Effector memory CD4-positive, alpha-beta T cell (primary cell): ENCODE data around the gene NEU2.
"Not testable (repeated sequence)": the region's sequence is repeated elsewhere in the genome, so short reads cannot be mapped to it uniquely, and the experiment has no call there.

Experiments
- DNase-seq, 3 donors: peaks; one replicate each; pipeline ENCODE4 v3.0.0-alpha.2; 2020
- H3K27ac ChIP-seq: 2 replicates; pipeline ENCODE4 v1.7.0; 2013; ENCODE audit warnings: mild to moderate bottlenecking, low read length, moderate library complexity; ENCODE audit not compliant: insufficient read depth, poor library complexity, severe bottlenecking
- H3K27me3 ChIP-seq: replicated peaks from 2 replicates; pipeline ENCODE4 v1.7.0; 2013; ENCODE audit warnings: mild to moderate bottlenecking, low read length; ENCODE audit not compliant: insufficient read depth, control insufficient read depth, poor library complexity, severe bottlenecking
- H3K36me3 ChIP-seq: 2 replicates; pipeline ENCODE4 v1.7.0; 2013; ENCODE audit warnings: mild to moderate bottlenecking, low read length, moderate library complexity; ENCODE audit not compliant: control insufficient read depth, insufficient read depth
- H3K4me1 ChIP-seq: 2 replicates; pipeline ENCODE4 v1.7.0; 2013; ENCODE audit warnings: low read length, mild to moderate bottlenecking; ENCODE audit not compliant: control insufficient read depth, insufficient read depth, poor library complexity, severe bottlenecking
- H3K4me3 ChIP-seq: 2 replicates; pipeline ENCODE4 v1.7.0; 2013; ENCODE audit warnings: low read length, low read depth, mild to moderate bottlenecking; ENCODE audit not compliant: insufficient read depth, poor library complexity, severe bottlenecking
- H3K9me3 ChIP-seq: 2 replicates; pipeline ENCODE4 v1.7.0; 2013; ENCODE audit warnings: mild to moderate bottlenecking, low read length, moderate library complexity; ENCODE audit not compliant: control insufficient read depth

Gene NEU2

DNA sequence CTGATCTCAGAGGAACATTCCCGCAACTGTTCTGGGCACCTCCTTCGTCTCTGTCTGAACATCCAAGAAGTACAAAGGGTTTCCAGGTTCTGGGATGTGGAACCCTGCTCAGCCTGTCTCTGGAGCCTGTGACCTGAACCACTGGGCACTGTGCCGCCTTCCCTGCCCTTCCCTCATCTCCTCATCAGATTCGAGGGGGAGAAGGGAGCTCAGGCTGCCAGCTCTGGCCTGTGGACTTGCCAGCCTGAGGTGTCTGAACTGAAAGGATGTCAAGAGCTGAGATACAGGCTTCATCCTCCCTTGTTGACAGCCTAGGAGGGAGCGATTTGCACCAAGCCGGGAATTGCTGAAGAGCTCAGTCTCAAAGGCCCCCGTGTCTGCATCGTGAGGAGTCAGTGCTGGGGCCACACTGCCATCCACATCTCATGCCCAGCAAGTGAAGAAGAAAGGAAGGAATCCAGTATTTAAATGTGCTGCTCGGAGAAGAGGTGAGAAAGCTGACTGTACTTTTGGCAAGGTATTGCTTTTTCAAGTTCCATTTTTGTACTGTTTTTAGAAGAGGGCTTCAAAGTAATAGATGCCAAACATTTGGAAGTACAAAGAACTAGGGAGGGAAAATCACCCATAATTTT is 12.6 kb downstream of the NEU2 start:
- no peaks in the 10 kb centered on the region for H3K9me3 ChIP-seq
- no peak overlapping the region for H3K4me3 ChIP-seq
- no peak for DNase-seq
- no peaks in the 10 kb centered on the region for H3K27me3 ChIP-seq
- no peaks in the 10 kb centered on the region for H3K36me3 ChIP-seq
- H3K27ac ChIP-seq = no peak overlapping the region
- H3K4me1 ChIP-seq = no peaks in the 10 kb centered on the region

- Histone ChIP-seq H3K36me3 (no peaks in the 10 kb centered on the region), H3K4me1 (no peaks in the 10 kb centered on the region), H3K4me3 (no peak overlapping the region), H3K27me3 (no peaks in the 10 kb centered on the region), H3K9me3 (no peaks in the 10 kb centered on the region), H3K27ac (no peak overlapping the region)
- no peak for DNase-seq
These were observed 14.7 kb downstream of the NEU2 start for GRCh38 chr2:233047206-233047605.

GRCh38 chr2:233047667-233048066 is 15.2 kb downstream of the NEU2 start:
- Histone ChIP-seq H3K9me3 (no peaks in the 10 kb centered on the region), H3K27me3 (no peaks in the 10 kb centered on the region), H3K27ac (no peak overlapping the region), H3K36me3 (no peaks in the 10 kb centered on the region), H3K4me3 (no peak overlapping the region), H3K4me1 (no peaks in the 10 kb centered on the region)
- DNase-seq = no peak

- H3K4me3 ChIP-seq = no peak overlapping the region
- H3K9me3 ChIP-seq = no peaks in the 10 kb centered on the region
- no peaks in the 10 kb centered on the region for H3K36me3 ChIP-seq
- H3K27ac ChIP-seq = no peak overlapping the region
- no peaks in the 10 kb centered on the region for H3K27me3 ChIP-seq
- no peak for DNase-seq
- H3K4me1 ChIP-seq = peaks cover under 1% of the 10 kb centered on the region
These were observed 16.2 kb downstream of the NEU2 start for GRCh38 chr2:233048569-233049193.

DNA sequence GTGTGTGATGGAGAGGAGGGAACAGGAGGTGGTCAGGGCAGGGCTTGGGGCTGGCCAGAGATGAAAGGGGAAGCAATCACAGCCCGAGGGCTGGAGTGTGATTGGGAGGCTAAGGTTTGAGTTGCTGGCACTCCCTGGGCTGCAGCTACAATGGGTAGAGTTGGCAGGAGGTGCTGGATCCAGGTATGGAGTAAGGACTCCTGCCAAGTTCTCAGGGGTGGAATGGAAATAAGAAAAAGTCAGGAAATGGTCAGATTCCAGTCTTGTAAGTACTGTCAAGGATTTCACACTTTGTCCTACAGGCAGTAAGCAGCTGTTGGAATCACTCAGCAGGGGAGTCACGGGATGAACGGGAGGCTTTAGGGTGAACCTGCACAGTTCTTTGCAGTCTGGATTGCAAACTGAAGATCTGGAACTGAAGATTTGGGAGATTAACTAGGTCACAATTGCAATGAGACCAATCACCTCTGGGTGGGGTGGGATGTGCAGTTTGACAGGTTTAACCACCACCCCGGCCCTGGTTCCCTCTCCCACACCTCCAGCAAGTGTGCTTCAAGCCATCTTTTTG is 16.8 kb downstream of the NEU2 start:
- H3K9me3 ChIP-seq = no peaks in the 10 kb centered on the region
- H3K27me3 ChIP-seq = no peaks in the 10 kb centered on the region
- H3K4me3 ChIP-seq = no peak overlapping the region
- H3K27ac ChIP-seq = no peak overlapping the region
- no peaks in the 10 kb centered on the region for H3K36me3 ChIP-seq
- no peak for DNase-seq
- H3K4me1 ChIP-seq = peaks cover 5% of the 10 kb centered on the region

DNA sequence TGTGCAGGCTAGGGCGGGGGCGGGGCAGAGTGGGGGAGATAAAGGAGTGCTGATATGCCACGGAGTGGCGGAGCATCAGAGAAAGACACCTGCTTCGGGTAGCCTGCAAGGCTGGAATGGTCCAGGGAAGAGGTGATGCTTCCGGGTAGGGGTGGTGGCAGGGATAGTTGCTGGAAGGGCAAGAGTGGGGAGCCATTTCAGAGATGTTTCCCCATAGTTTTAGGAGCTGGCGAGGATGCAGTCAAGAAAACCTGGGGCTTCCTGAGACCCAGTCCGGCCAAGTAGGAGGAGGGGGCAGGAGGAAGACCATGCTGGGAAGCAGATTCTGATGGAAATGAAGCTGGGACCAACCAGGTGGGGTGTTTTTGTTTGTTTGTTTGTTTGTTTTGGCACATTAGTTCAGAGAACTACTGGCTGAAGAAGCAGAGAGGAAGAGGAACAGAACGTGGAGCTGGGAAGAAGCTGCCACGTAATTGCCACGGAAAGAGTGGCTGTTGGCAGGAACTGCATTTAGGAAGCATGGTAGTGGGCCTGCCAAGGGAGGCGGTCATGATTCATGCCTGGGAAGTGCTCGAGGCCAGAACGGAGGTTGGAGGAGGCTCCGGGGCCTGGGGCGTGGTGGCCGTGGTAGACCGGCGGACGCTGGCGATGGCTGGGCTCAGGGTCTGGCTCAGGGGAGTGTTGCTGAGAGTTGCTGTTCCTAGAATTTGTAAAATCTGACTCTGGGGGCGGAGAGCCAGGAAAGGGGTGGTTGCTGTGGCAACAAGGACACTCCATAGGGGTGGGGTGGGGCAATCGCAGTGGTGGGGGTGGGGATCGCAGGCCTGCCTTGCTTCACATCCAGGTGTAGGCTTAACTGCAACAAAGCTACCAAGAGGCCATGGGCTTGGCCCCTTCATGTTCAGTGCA is 19.0 kb downstream of the NEU2 start:
- H3K36me3 ChIP-seq = no peaks in the 10 kb centered on the region

DNA sequence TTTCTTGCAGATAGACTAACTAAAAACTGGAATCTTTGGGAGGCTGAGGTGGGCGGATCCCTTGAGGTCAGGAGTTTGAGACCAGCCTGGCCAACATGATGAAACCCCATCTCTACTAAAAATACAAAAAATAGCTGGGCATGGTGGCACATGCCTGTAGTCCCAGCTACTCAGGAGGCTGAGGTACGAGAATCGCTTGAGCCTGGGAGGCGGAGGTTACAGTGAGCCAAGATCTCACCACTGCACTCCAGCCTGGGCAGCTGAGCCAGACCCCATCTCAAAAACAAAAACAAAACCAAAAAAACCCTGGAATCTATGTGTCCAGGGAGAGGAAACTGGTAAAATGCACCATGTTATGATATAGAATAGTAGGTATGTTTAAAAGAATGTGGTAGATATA is 20.0 kb downstream of the NEU2 start:
- H3K9me3 ChIP-seq, H3K4me3 ChIP-seq, H3K27me3 ChIP-seq, H3K27ac ChIP-seq, DNase-seq, H3K36me3 ChIP-seq, H3K4me1 ChIP-seq: not testable (repeated sequence)

More for the DNA sequence above, 19.0 kb downstream of the NEU2 start:
- no peaks in the 10 kb centered on the region for H3K9me3 ChIP-seq
- no peak overlapping the region for H3K27ac ChIP-seq
- no peaks in the 10 kb centered on the region for H3K27me3 ChIP-seq
- no peak for DNase-seq
- peaks cover 5% of the 10 kb centered on the region for H3K4me1 ChIP-seq
- H3K4me3 ChIP-seq = no peak overlapping the region

DNA sequence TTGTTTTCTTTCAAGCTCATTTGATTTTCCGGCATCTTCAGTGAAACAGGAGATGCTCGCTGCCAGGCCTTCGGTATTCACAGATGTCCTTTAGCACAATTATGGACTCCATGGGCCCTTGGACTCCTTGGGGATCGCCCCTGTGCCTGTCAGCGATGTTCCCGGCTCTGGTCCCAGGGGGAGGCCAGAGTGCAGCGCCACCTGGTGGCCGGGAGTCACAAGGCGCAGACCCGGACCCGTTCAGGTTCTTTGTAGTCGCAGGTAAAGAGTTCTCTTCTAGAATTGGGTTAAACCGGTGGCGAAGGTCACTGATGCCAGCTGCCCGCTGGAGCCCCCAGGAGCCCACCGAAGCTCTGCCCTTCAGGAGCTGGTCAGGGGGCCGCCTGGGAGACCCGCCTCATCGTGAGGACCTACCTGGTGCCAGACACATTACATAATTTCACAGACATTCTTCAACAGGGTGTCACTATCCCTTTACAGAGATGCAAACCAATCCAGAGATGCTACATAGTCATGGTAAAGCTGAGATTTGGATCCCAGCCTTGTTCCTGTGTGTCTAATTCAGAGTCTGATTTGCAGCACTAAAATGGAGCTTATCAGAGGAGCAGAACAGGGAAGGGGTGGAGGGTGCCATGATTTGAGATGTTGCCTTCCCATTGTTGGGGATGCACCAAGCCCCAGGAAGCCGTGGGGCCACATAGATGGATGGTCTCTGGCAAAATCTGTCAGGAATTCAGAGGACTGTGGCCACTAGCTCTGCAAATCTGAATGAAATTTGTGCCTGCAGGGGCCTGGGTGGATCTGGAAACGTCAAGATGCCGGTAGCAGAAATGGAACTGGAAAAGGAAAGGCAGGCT is 21.7 kb downstream of the NEU2 start:
- DNase-seq = peak; percentile 41 to 56 (median 50)
- Histone ChIP-seq H3K4me3 (no peak overlapping the region), H3K9me3 (no peaks in the 10 kb centered on the region), H3K36me3 (no peaks in the 10 kb centered on the region), H3K27ac (no peak overlapping the region), H3K27me3 (no peaks in the 10 kb centered on the region), H3K4me1 (peaks cover 7% of the 10 kb centered on the region)

- H3K27ac ChIP-seq = no peak overlapping the region
- peaks cover 15% of the 10 kb centered on the region for H3K4me1 ChIP-seq
- H3K4me3 ChIP-seq = no peak overlapping the region
- H3K27me3 ChIP-seq = no peaks in the 10 kb centered on the region
- H3K36me3 ChIP-seq = no peaks in the 10 kb centered on the region
- no peak for DNase-seq
- H3K9me3 ChIP-seq = no peaks in the 10 kb centered on the region
These were observed 22.9 kb downstream of the NEU2 start for GRCh38 chr2:233055362-233055761.
